GM21786 (cell line): ENCODE results near the gene CAPN2.
A peak's percentile ranks its signal among the peaks of the same experiment; 100 is the strongest.

Source experiments
- ATAC-seq: cut with Tn5 transposase; IDR thresholded peaks from one replicate; pipeline ENCODE4 v1.9.1; 2021; ENCODE audit not compliant: unreplicated experiment

CAPN2 gene

GRCh38 chr1:223702735-223703667 is 9.3 kb upstream of the CAPN2 start:
- no peak for ATAC-seq

- ATAC-seq = no peak
Measured at GRCh38 chr1:223703668-223704013, 8.7 kb upstream of the CAPN2 start.

GRCh38 chr1:223704921-223705878 is 7.1 kb upstream of the CAPN2 start:
- ATAC-seq = no peak

GRCh38 chr1:223706077-223706973 is 6.0 kb upstream of the CAPN2 start:
- no peak for ATAC-seq

GRCh38 chr1:223707256-223708000 is 4.9 kb upstream of the CAPN2 start:
- no peak for ATAC-seq

- no peak for ATAC-seq
Measured at GRCh38 chr1:223708001-223708359, 4.4 kb upstream of the CAPN2 start.

- ATAC-seq = no peak
Measured at GRCh38 chr1:223708651-223709268, 3.6 kb upstream of the CAPN2 start.

- ATAC-seq = no peak
Measured at GRCh38 chr1:223709598-223709997, 2.7 kb upstream of the CAPN2 start.

- ATAC-seq = no peak
Measured at GRCh38 chr1:223710179-223711133, 1.9 kb upstream of the CAPN2 start.

- ATAC-seq = no peak
Measured at GRCh38 chr1:223711173-223711572, 1.2 kb upstream of the CAPN2 start.

- ATAC-seq = no peak
Measured at GRCh38 chr1:223711747-223712193, 569 bp upstream of the CAPN2 start.

GRCh38 chr1:223712850-223713474 is 623 bp downstream of the CAPN2 start:
- peak; percentile 24 for ATAC-seq

GRCh38 chr1:223713546-223714420 is 1.4 kb downstream of the CAPN2 start:
- ATAC-seq = no peak

- ATAC-seq = no peak
Measured at GRCh38 chr1:223714421-223714724, 2.0 kb downstream of the CAPN2 start.

GRCh38 chr1:223714849-223715603 is 2.7 kb downstream of the CAPN2 start:
- no peak for ATAC-seq

GRCh38 chr1:223715604-223716172 is 3.3 kb downstream of the CAPN2 start:
- ATAC-seq = no peak
